Measurements from ENCODE around the gene GRK1. TPM values are rescaled to one million over a fixed set of nuclear protein-coding genes. Genes with fewer than 3 reads are reported as not detected.

The GRK1 gene
- total RNA-seq, 1 experiment from 2014 or later: not detected

DNA sequence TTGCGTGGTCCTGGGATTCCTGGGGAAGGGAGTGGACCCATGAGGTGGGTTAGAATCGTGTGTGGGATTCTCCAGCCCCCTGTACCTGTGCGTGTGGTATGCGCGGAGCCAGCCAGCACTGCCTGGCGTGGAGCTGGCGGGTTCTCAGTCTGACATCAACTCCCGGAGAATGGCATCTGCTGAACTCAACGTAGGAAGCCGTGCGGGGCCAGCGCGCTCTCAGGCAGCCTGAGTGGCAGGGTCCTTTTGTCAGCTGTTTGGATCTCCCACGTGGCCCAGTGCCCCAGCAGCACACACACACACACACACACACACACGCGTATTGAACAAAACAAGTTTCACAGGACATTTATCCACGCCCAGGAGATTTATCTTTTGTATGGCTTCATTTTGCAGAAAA lies 37.2 kb upstream of the GRK1 start:
- peaks cover 37% of the 10 kb centered on the region for H4K20me1 ChIP-seq (ENCODE audit: insufficient read depth)
- H2AFZ ChIP-seq: no peak overlapping the region
- H3K9me2 ChIP-seq (ENCODE audit: insufficient read depth): no peaks in the 10 kb centered on the region
- intact Hi-C loops (cut with micrococcal nuclease; ENCODE audit: unreplicated experiment): no loop called here
- ChIA-PET CTCF (no interaction called here), POLR2A (ENCODE audit: unreplicated experiment) (interaction anchor here (0.8 kb wide), 1 partner anchor 709 kb away, joined by 6 read pairs; no protein-coding TSS in a partner anchor)
- DNase-seq: no peak
- no peak overlapping the region for H3K27ac ChIP-seq
- H3K4me3 ChIP-seq: no peak overlapping the region
- no peaks in the 10 kb centered on the region for H3F3A ChIP-seq (ENCODE audit: insufficient read depth, low read depth)
- H3K79me2 ChIP-seq (ENCODE audit: low read depth): peaks cover 41% of the 10 kb centered on the region
- TF ChIP-seq EZH2 (IDR thresholded peaks at IDR 0.05; ENCODE audit: low read depth): no peak
- TF ChIP-seq, protein P1, sequence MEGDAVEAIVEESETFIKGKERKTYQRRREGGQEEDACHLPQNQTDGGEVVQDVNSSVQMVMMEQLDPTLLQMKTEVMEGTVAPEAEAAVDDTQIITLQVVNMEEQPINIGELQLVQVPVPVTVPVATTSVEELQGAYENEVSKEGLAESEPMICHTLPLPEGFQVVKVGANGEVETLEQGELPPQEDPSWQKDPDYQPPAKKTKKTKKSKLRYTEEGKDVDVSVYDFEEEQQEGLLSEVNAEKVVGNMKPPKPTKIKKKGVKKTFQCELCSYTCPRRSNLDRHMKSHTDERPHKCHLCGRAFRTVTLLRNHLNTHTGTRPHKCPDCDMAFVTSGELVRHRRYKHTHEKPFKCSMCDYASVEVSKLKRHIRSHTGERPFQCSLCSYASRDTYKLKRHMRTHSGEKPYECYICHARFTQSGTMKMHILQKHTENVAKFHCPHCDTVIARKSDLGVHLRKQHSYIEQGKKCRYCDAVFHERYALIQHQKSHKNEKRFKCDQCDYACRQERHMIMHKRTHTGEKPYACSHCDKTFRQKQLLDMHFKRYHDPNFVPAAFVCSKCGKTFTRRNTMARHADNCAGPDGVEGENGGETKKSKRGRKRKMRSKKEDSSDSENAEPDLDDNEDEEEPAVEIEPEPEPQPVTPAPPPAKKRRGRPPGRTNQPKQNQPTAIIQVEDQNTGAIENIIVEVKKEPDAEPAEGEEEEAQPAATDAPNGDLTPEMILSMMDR (conservative IDR thresholded peaks at IDR 0.05): no peak
- no peaks in the 10 kb centered on the region for H3K9me3 ChIP-seq (ENCODE audit: insufficient read depth, low read depth)
- H3K27me3 ChIP-seq (ENCODE audit: insufficient read depth, low read depth): no peaks in the 10 kb centered on the region
- BruUV-seq (replicated peaks): no TSS peak
- no peak overlapping the region for H3K4me2 ChIP-seq
- H3K4me1 ChIP-seq (replicated peaks; ENCODE audit: insufficient read depth): no peaks in the 10 kb centered on the region
- H3K36me3 ChIP-seq (ENCODE audit: low read depth): peaks cover 19% of the 10 kb centered on the region

GRCh38 chr13:113630296-113630695 lies 36.7 kb upstream of the GRK1 start:
- Histone ChIP-seq H3K9me2 (ENCODE audit: insufficient read depth) (no peaks in the 10 kb centered on the region), H3K4me2 (no peak overlapping the region), H3F3A (ENCODE audit: insufficient read depth, low read depth) (0 out of 2 replicates have a peak, but pooled peaks cover 2% of the 10 kb centered on the region), H3K4me1 (replicated peaks; ENCODE audit: insufficient read depth) (no peaks in the 10 kb centered on the region), H3K4me3 (no peak overlapping the region), H3K36me3 (ENCODE audit: low read depth) (peaks cover 20% of the 10 kb centered on the region), H2AFZ (no peak overlapping the region), H3K79me2 (ENCODE audit: low read depth) (peaks cover 37% of the 10 kb centered on the region), H3K27ac (no peak overlapping the region), H3K27me3 (ENCODE audit: insufficient read depth, low read depth) (no peaks in the 10 kb centered on the region), H3K9me3 (ENCODE audit: insufficient read depth, low read depth) (no peaks in the 10 kb centered on the region), H4K20me1 (ENCODE audit: insufficient read depth) (peaks cover 37% of the 10 kb centered on the region)
- CTCF ChIA-PET: no interaction called here
- DNase-seq: no peak
- no TSS peak for BruUV-seq (replicated peaks)
- TF ChIP-seq, protein P1 (conservative IDR thresholded peaks at IDR 0.05): no peak
- TF ChIP-seq EZH2 (IDR thresholded peaks at IDR 0.05; ENCODE audit: low read depth): no peak
- intact Hi-C loops (cut with micrococcal nuclease; ENCODE audit: unreplicated experiment): no loop called here
- POLR2A ChIA-PET (ENCODE audit: unreplicated experiment): interaction anchor here (0.8 kb wide), 1 partner anchor 709 kb away, joined by 6 read pairs; no protein-coding TSS in a partner anchor

GRCh38 chr13:113630804-113631203 lies 36.2 kb upstream of the GRK1 start:
- ChIA-PET CTCF (no interaction called here), POLR2A (ENCODE audit: unreplicated experiment) (interaction anchor here (0.8 kb wide), 1 partner anchor 708 kb away, joined by 6 read pairs; no protein-coding TSS in a partner anchor)
- no peak overlapping the region for H2AFZ ChIP-seq
- H3K4me3 ChIP-seq: no peak overlapping the region
- peaks cover 37% of the 10 kb centered on the region for H3K79me2 ChIP-seq (ENCODE audit: low read depth)
- no peaks in the 10 kb centered on the region for H3K9me2 ChIP-seq (ENCODE audit: insufficient read depth)
- H3K4me1 ChIP-seq (replicated peaks; ENCODE audit: insufficient read depth): no peaks in the 10 kb centered on the region
- H3K27ac ChIP-seq: no peak overlapping the region
- H4K20me1 ChIP-seq (ENCODE audit: insufficient read depth): peaks cover 37% of the 10 kb centered on the region
- H3K9me3 ChIP-seq (ENCODE audit: insufficient read depth, low read depth): no peaks in the 10 kb centered on the region
- H3K27me3 ChIP-seq (ENCODE audit: insufficient read depth, low read depth): no peaks in the 10 kb centered on the region
- intact Hi-C loops (cut with micrococcal nuclease; ENCODE audit: unreplicated experiment): no loop called here
- BruUV-seq (replicated peaks): no TSS peak
- H3F3A ChIP-seq (ENCODE audit: insufficient read depth, low read depth): 0 out of 2 replicates have a peak, but pooled peaks cover 4% of the 10 kb centered on the region
- peaks cover 20% of the 10 kb centered on the region for H3K36me3 ChIP-seq (ENCODE audit: low read depth)
- DNase-seq: no peak
- no peak overlapping the region for H3K4me2 ChIP-seq
- TF ChIP-seq EZH2 (IDR thresholded peaks at IDR 0.05; ENCODE audit: low read depth): no peak
- TF ChIP-seq, protein P1 (conservative IDR thresholded peaks at IDR 0.05): no peak
